GM10266 (cell line): Measurements from ENCODE around the gene GRIA3.

Experiments
- DNase-seq: peaks from one replicate; pipeline ENCODE4 v3.0.0; 2012; ENCODE audit errors: extremely low spot score
- CTCF ChIP-seq: IDR thresholded peaks from 2 replicates; pipeline ENCODE4 v1.5.1; 2012; ENCODE audit warnings: mild to moderate bottlenecking, low read depth; ENCODE audit not compliant: control insufficient read depth, insufficient read depth; ENCODE audit errors: missing control alignments

Gene GRIA3

GRCh38 chrX:123260920-123261418 is 76.9 kb downstream of the GRIA3 start:
- no peak for TF ChIP-seq CTCF
- no peak for DNase-seq

- no peak for TF ChIP-seq CTCF
Measured at GRCh38 chrX:123263270-123263669, 79.2 kb downstream of the GRIA3 start.

GRCh38 chrX:123263747-123264146 is 79.7 kb downstream of the GRIA3 start:
- TF ChIP-seq CTCF = no peak
- no peak for DNase-seq

More at GRCh38 chrX:123263270-123263669, 79.2 kb downstream of the GRIA3 start:
- DNase-seq = no peak

GRCh38 chrX:123267220-123267619 is 83.1 kb downstream of the GRIA3 start:
- no peak for TF ChIP-seq CTCF
- DNase-seq = no peak

- no peak for TF ChIP-seq CTCF
- no peak for DNase-seq
Measured at GRCh38 chrX:123271902-123272301, 87.8 kb downstream of the GRIA3 start.

- DNase-seq = no peak
- no peak for TF ChIP-seq CTCF
Measured at GRCh38 chrX:123272630-123273029, 88.6 kb downstream of the GRIA3 start.

- TF ChIP-seq CTCF = no peak
- DNase-seq = no peak
Measured at GRCh38 chrX:123274796-123275195, 90.7 kb downstream of the GRIA3 start.
